Naive thymus-derived CD4-positive, alpha-beta T cell (primary cell): Measurements from ENCODE around the gene CFAP69. TPM values are rescaled to one million over a fixed set of nuclear protein-coding genes. Genes with fewer than 3 reads are reported as not detected.
"Not testable (repeated sequence)": the region's sequence is repeated elsewhere in the genome, so short reads cannot be mapped to it uniquely, and the experiment has no call there.

Experiments
- ATAC-seq: fragments of 150-1000 bp; cut with Tn5 transposase; 2 replicates; pipeline ENCODE4 v1.10.0; 2021; ENCODE audit warnings: mild to moderate bottlenecking, moderate library complexity
- CTCF ChIA-PET: fragments of 350-600 bp; sonication (Branson Sonifier 250); formaldehyde crosslinking; loops from one replicate; lab custom pipeline; 2021; ENCODE audit warnings: antibody characterized with exemption; lab: Charles Lee
- POLR2A ChIA-PET: fragments of 350-600 bp; sonication (Branson Sonifier 250); formaldehyde crosslinking; loops from one replicate; lab custom pipeline; 2021; ENCODE audit warnings: antibody characterized with exemption, inconsistent platforms; lab: Charles Lee
- DNase-seq, 9 donors: peaks; one replicate each; pipeline versions ENCODE4 v3.0.0 to v3.0.0-alpha.2; 2020 to 2022; ENCODE audit warnings: mixed read lengths in 1 of 9
- H3K27ac ChIP-seq: one replicate; pipeline ENCODE4 v1.7.0; 2013; ENCODE audit warnings: mild to moderate bottlenecking, low read depth, low read length, moderate library complexity
- H3K27me3 ChIP-seq, 2 donors: one replicate each; pipeline ENCODE4 v1.7.0; 2013; ENCODE audit warnings: low read length in 2 of 2, mild to moderate bottlenecking in 2 of 2, moderate library complexity in 2 of 2; ENCODE audit not compliant: control insufficient read depth in 2 of 2, insufficient read depth in 2 of 2
- H3K36me3 ChIP-seq, 3 experiments: 1 replicate in 2 of 3; 2 replicates in 1 of 3; pipeline ENCODE4 v1.7.0; 2013; ENCODE audit warnings: low read length in 3 of 3, mild to moderate bottlenecking in 3 of 3, moderate library complexity in 1 of 3; ENCODE audit not compliant: insufficient read depth in 3 of 3, control insufficient read depth in 2 of 3
- H3K4me1 ChIP-seq, 2 donors: one replicate each; pipeline ENCODE4 v1.7.0; 2013; ENCODE audit warnings: low read length in 2 of 2, mild to moderate bottlenecking in 2 of 2, moderate library complexity in 1 of 2; ENCODE audit not compliant: control insufficient read depth in 2 of 2, insufficient read depth in 2 of 2
- H3K4me3 ChIP-seq: 2 replicates; pipeline ENCODE4 v1.7.0; 2013; ENCODE audit warnings: mild to moderate bottlenecking, low read length
- H3K9me3 ChIP-seq, 3 experiments: 1 replicate in 2 of 3; 2 replicates in 1 of 3; pipeline ENCODE4 v1.7.0; 2013; ENCODE audit warnings: low read length in 3 of 3; ENCODE audit not compliant: control insufficient read depth in 2 of 3
- H3K27ac Mint-ChIP-seq, 9 donors: one replicate each; pipeline ENCODE4 v1.8.0; 2020 to 2022; ENCODE audit warnings: mixed read lengths in 9 of 9, mild to moderate bottlenecking in 8 of 9, moderate library complexity in 5 of 9, inconsistent platforms in 2 of 9
- H3K27me3 Mint-ChIP-seq, 5 donors: one replicate each; pipeline ENCODE4 v1.8.0; 2021 to 2022; ENCODE audit warnings: mixed read lengths in 5 of 5, mild to moderate bottlenecking in 1 of 5
- H3K36me3 Mint-ChIP-seq, 5 donors: one replicate each; pipeline ENCODE4 v1.8.0; 2020 to 2022; ENCODE audit warnings: mixed read lengths in 5 of 5, mild to moderate bottlenecking in 3 of 5, inconsistent platforms in 1 of 5
- H3K4me1 Mint-ChIP-seq, 7 donors: one replicate each; pipeline ENCODE4 v1.8.0; 2020 to 2022; ENCODE audit warnings: mixed read lengths in 7 of 7, mild to moderate bottlenecking in 3 of 7, inconsistent platforms in 1 of 7
- H3K4me3 Mint-ChIP-seq, 10 donors: one replicate each; pipeline ENCODE4 v1.8.0; 2020 to 2022; ENCODE audit warnings: mild to moderate bottlenecking in 10 of 10, mixed read lengths in 10 of 10, moderate library complexity in 6 of 10, inconsistent platforms in 2 of 10
- H3K9me3 Mint-ChIP-seq, 11 donors: one replicate each; pipeline ENCODE4 v1.8.0; 2020 to 2022; ENCODE audit warnings: mixed read lengths in 11 of 11, mild to moderate bottlenecking in 4 of 11, inconsistent platforms in 1 of 11, moderate library complexity in 1 of 11
- intact Hi-C, 2 donors: fragments of 100-400 bp; cut with micrococcal nuclease; formaldehyde crosslinking; loops; one replicate each; pipeline ENCODE4 v1.15.1; 2023
- polyA plus RNA-seq, 2 donors: library from polyadenylated mRNA; unstranded; fragments of 300-500 nt; fragmentation: Illumina TruSeq; gene quantifications; one replicate each; pipeline ENCODE4 v1.2.3, GENCODE V29; 2021
- total RNA-seq, 6 experiments: library from RNA in 5 of 6; stranded (reverse) in 5 of 6; gene quantifications; 1 replicate in 5 of 6; 2 replicates in 1 of 6; pipeline ENCODE4 v1.2.3 and lab custom pipeline; 2021 to 2026

CFAP69 gene
- total and polyA plus RNA-seq, 7 experiments from 2014 or later: 0.30 to 0.80 TPM; not detected in 5

- Mint-ChIP-seq H3K4me1 (peaks cover 22 to 62% (median 50%) of the 10 kb centered on the region in 7 donors), H3K36me3 (peaks cover 10 to 24% (median 20%) of the 10 kb centered on the region in 5 donors), H3K27me3 (peaks cover 0 to 2% (median 0%) of the 10 kb centered on the region in 5 donors), H3K9me3 (peaks cover 0 to 5% (median 0%) of the 10 kb centered on the region in 11 donors), H3K27ac (peak overlapping the region; percentile 96 to 100 (median 99)), H3K4me3 (peak overlapping the region; percentile 93 to 99 (median 98))
- no peaks in the 10 kb centered on the region for H3K36me3 ChIP-seq
- intact Hi-C loops: loop anchor here (1.0 to 10.0 kb wide), 12 partner anchors 58 to 1902 kb away; partner anchors contain the start of genes AKAP9 (in 2 of the 2), CFAP69 (in 2 of the 2), CLDN12 (in 2 of the 2) and MTERF1 (in 2 of the 2)
- H3K27me3 ChIP-seq: no peaks in the 10 kb centered on the region
- H3K9me3 ChIP-seq: no peaks in the 10 kb centered on the region
- peak; percentile 7 for ATAC-seq
- H3K27ac ChIP-seq: peak overlapping the region; percentile 95
- ChIA-PET POLR2A (interaction anchor here (0.6 to 1.4 kb wide), 4 partner anchors 10 to 1595 kb away, joined by 3 to 5 read pairs (median 4); partner anchors contain the start of gene AKAP9), CTCF (interaction anchor here (0.8 kb wide), 1 partner anchor 723 kb away, joined by 3 read pairs; no protein-coding TSS in a partner anchor)
- peaks cover 13 to 23% of the 10 kb centered on the region in 2 donors for H3K4me1 ChIP-seq
- peak overlapping the region; percentile 83 for H3K4me3 ChIP-seq
- peak in 1 of 9 donors; percentile 7 for DNase-seq
These were observed 100.8 kb downstream of the CFAP69 start for GRCh38 chr7:90345595-90346335.

GRCh38 chr7:90346336-90347125 lies 101.6 kb downstream of the CFAP69 start, which contains the start of gene GTPBP10:
GTPBP10 (plus strand) TSS chr7:90346716; CDS start chr7:90346742, 26 bp downstream.
- Mint-ChIP-seq H3K4me3 (peak within 1 kb of the TSS; percentile 93 to 99 (median 98)), H3K36me3 (peaks cover 12 to 27% (median 20%) of the 10 kb centered on the region in 5 donors), H3K27ac (peak within 1 kb of the TSS; percentile 96 to 100 (median 99)), H3K9me3 (peaks cover 0 to 5% (median 0%) of the 10 kb centered on the region in 11 donors), H3K27me3 (peaks cover 0 to 2% (median 0%) of the 10 kb centered on the region in 5 donors), H3K4me1 (peaks cover 23 to 65% (median 53%) of the 10 kb centered on the region in 7 donors)
- no peaks in the 10 kb centered on the region for H3K27me3 ChIP-seq
- peaks cover 13 to 26% of the 10 kb centered on the region in 2 donors for H3K4me1 ChIP-seq
- H3K4me3 ChIP-seq: peak within 1 kb of the TSS; percentile 83
- ChIA-PET POLR2A (interaction anchor here (0.6 to 1.4 kb wide), 2 partner anchors 11 to 63 kb away, joined by 3 to 4 read pairs; no protein-coding TSS in a partner anchor), CTCF (interaction anchor here (0.8 kb wide), 1 partner anchor 724 kb away, joined by 3 read pairs; no protein-coding TSS in a partner anchor)
- DNase-seq: peak; percentile 88 to 96 (median 94)
- intact Hi-C loops: loop anchor here (1.0 to 10.0 kb wide), 12 partner anchors 57 to 1901 kb away; partner anchors contain the start of genes AKAP9 (in 2 of the 2), CFAP69 (in 2 of the 2), CLDN12 (in 2 of the 2) and MTERF1 (in 2 of the 2)
- no peaks in the 10 kb centered on the region for H3K9me3 ChIP-seq
- peak within 1 kb of the TSS; percentile 95 for H3K27ac ChIP-seq
- peak; percentile 99 for ATAC-seq
- H3K36me3 ChIP-seq: no peaks in the 10 kb centered on the region

GRCh38 chr7:90347759-90348158 lies 102.8 kb downstream of the CFAP69 start:
- POLR2A ChIA-PET: interaction anchor here (0.6 kb wide), 1 partner anchor 705 kb away, joined by 3 read pairs; no protein-coding TSS in a partner anchor
- H3K27me3 ChIP-seq: no peaks in the 10 kb centered on the region
- Mint-ChIP-seq H3K36me3 (peaks cover 15 to 37% (median 29%) of the 10 kb centered on the region in 5 donors), H3K4me1 (peaks cover 28 to 77% (median 64%) of the 10 kb centered on the region in 7 donors), H3K27ac (peak overlapping the region; percentile 96 to 100 (median 99)), H3K4me3 (peak overlapping the region; percentile 93 to 99 (median 98)), H3K27me3 (peaks cover 0 to 2% (median 0%) of the 10 kb centered on the region in 5 donors), H3K9me3 (peaks cover 0 to 5% (median 0%) of the 10 kb centered on the region in 11 donors)
- H3K27ac ChIP-seq: peak overlapping the region; percentile 95
- ATAC-seq (no peak), DNase-seq (no peak)
- CTCF ChIA-PET: interaction anchor here (0.7 kb wide), 1 partner anchor 38 kb away, joined by 4 read pairs; no protein-coding TSS in a partner anchor
- H3K36me3 ChIP-seq: peaks cover 0 to 4% (median 0%) of the 10 kb centered on the region in 3 experiments
- intact Hi-C loops: loop anchor here (2.0 to 10.0 kb wide), 5 partner anchors 193 to 1900 kb away; partner anchors contain the start of genes AKAP9 (in 2 of the 2), ANKIB1 (in 1 of the 2), KRIT1 (in 1 of the 2) and MTERF1 (in 1 of the 2)
- H3K4me1 ChIP-seq: peaks cover 13 to 26% of the 10 kb centered on the region in 2 donors
- H3K4me3 ChIP-seq: peak overlapping the region; percentile 83
- H3K9me3 ChIP-seq: no peaks in the 10 kb centered on the region

GRCh38 chr7:90349305-90349704 lies 104.3 kb downstream of the CFAP69 start:
- Histone ChIP-seq H3K4me3 (no peak overlapping the region), H3K4me1 (peaks cover 13 to 26% of the 10 kb centered on the region in 2 donors), H3K9me3 (no peaks in the 10 kb centered on the region), H3K36me3 (peaks cover 3 to 15% (median 8%) of the 10 kb centered on the region in 3 experiments), H3K27me3 (no peaks in the 10 kb centered on the region), H3K27ac (no peak overlapping the region)
- peak overlapping the region in 3 of 10 donors; percentile 21 to 99 (median 54) for H3K4me3 Mint-ChIP-seq
- CTCF ChIA-PET: no interaction called here
- no peak for ATAC-seq
- H3K27me3 Mint-ChIP-seq: peaks cover 0 to 2% (median 0%) of the 10 kb centered on the region in 5 donors
- DNase-seq: no peak
- peak overlapping the region in 4 of 9 donors; percentile 16 to 100 (median 52) for H3K27ac Mint-ChIP-seq
- H3K4me1 Mint-ChIP-seq: peaks cover 28 to 85% (median 72%) of the 10 kb centered on the region in 7 donors
- peaks cover 0 to 5% (median 0%) of the 10 kb centered on the region in 11 donors for H3K9me3 Mint-ChIP-seq
- H3K36me3 Mint-ChIP-seq: peaks cover 19 to 47% (median 35%) of the 10 kb centered on the region in 5 donors
- intact Hi-C loops: loop anchor here (5.0 to 10.0 kb wide), 3 partner anchors 745 to 1898 kb away; partner anchors contain the start of genes AKAP9 (in 2 of the 2), ANKIB1 (in 1 of the 2) and KRIT1 (in 1 of the 2)
- POLR2A ChIA-PET: interaction anchor here (1.3 kb wide), 1 partner anchor 15 kb away, joined by 5 read pairs; no protein-coding TSS in a partner anchor

- Mint-ChIP-seq H3K27ac (peak overlapping the region in 2 of 9 donors; percentile 28 to 69), H3K4me3 (peak overlapping the region in 1 of 10 donors; percentile 99), H3K36me3 (peaks cover 19 to 50% (median 37%) of the 10 kb centered on the region in 5 donors), H3K4me1 (peaks cover 28 to 84% (median 69%) of the 10 kb centered on the region in 7 donors)
- POLR2A ChIA-PET: interaction anchor here (1.3 kb wide), 1 partner anchor 14 kb away, joined by 5 read pairs; no protein-coding TSS in a partner anchor
- H3K9me3 Mint-ChIP-seq, H3K27ac ChIP-seq, H3K27me3 ChIP-seq, H3K9me3 ChIP-seq, intact Hi-C loops, H3K27me3 Mint-ChIP-seq, ATAC-seq, H3K4me3 ChIP-seq, CTCF ChIA-PET, DNase-seq: not testable (repeated sequence)
- peaks cover 3 to 18% (median 9%) of the 10 kb centered on the region in 3 experiments for H3K36me3 ChIP-seq
- peaks cover 13 to 25% of the 10 kb centered on the region in 2 donors for H3K4me1 ChIP-seq
These were observed 105.1 kb downstream of the CFAP69 start for GRCh38 chr7:90350032-90350431.
